ENCODE data around the gene NMB.

NMB gene

GRCh38 chr15:84633311-84634227 is 24.4 kb downstream of the NMB start:
- TF ChIP-seq CTCF (IDR thresholded peaks at IDR 0.05): no peak
- peak overlapping the region; percentile 84 to 97 for H3K27ac ChIP-seq
- peak overlapping the region; percentile 89 for H3K4me3 ChIP-seq
- DNase-seq (ENCODE audit: low spot score): peak; percentile 86

- no peak for TF ChIP-seq CTCF (IDR thresholded peaks at IDR 0.05)
- Histone ChIP-seq H3K4me3 (peak overlapping the region; percentile 89), H3K27ac (peak overlapping the region; percentile 84 to 97)
- DNase-seq (ENCODE audit: low spot score): no peak
Observed at GRCh38 chr15:84631706-84632272, 26.2 kb downstream of the NMB start.

- DNase-seq (ENCODE audit: low spot score): no peak
Observed at GRCh38 chr15:84629033-84629432, 29.0 kb downstream of the NMB start.

GRCh38 chr15:84625123-84625522 is 32.9 kb downstream of the NMB start:
- Histone ChIP-seq H3K4me3 (no peak overlapping the region), H3K27ac (no peak overlapping the region)
- DNase-seq (ENCODE audit: low spot score): no peak
- TF ChIP-seq CTCF (IDR thresholded peaks at IDR 0.05): no peak

More at GRCh38 chr15:84629033-84629432, 29.0 kb downstream of the NMB start:
- Histone ChIP-seq H3K4me3 (no peak overlapping the region), H3K27ac (no peak overlapping the region)
- no peak for TF ChIP-seq CTCF (IDR thresholded peaks at IDR 0.05)

GRCh38 chr15:84624359-84624758 is 33.6 kb downstream of the NMB start:
- no peak overlapping the region for H3K27ac ChIP-seq

GRCh38 chr15:84621358-84621979 is 36.5 kb downstream of the NMB start:
- DNase-seq (ENCODE audit: low spot score): no peak
- no peak for TF ChIP-seq CTCF (IDR thresholded peaks at IDR 0.05)
- no peak overlapping the region for H3K4me3 ChIP-seq
- no peak overlapping the region for H3K27ac ChIP-seq

More at GRCh38 chr15:84624359-84624758, 33.6 kb downstream of the NMB start:
- H3K4me3 ChIP-seq: no peak overlapping the region
- no peak for DNase-seq (ENCODE audit: low spot score)
- no peak for TF ChIP-seq CTCF (IDR thresholded peaks at IDR 0.05)
